Small intestine (tissue), 7 donors: ENCODE results near the gene ACOT7. TPM values are rescaled to one million over a fixed set of nuclear protein-coding genes. Genes with fewer than 3 reads are reported as not detected.
A peak's percentile ranks its signal among the peaks of the same experiment; 100 is the strongest.

Experiments used
- DNase-seq, 2 donors: peaks; one replicate each; pipeline versions ENCODE4 v3.0.0 to v3.0.0-alpha.2; 2013
- FAIRE-seq: peaks from 2 replicates; lab custom pipeline; 2012; peaks lifted over from hg19 to GRCh38; lab: Jason Lieb, UNC
- H3K27ac ChIP-seq, 3 donors: one replicate each; pipeline ENCODE4 v1.5.1; 2013; ENCODE audit warnings: low read length in 2 of 3, mild to moderate bottlenecking in 2 of 3, control low read depth in 1 of 3, inconsistent platforms in 1 of 3, low read depth in 1 of 3, moderate library complexity in 1 of 3
- H3K27me3 ChIP-seq, 3 donors: one replicate each; pipeline ENCODE4 v1.6.1; 2013; ENCODE audit warnings: low read length in 3 of 3, inconsistent platforms in 1 of 3; ENCODE audit not compliant: control insufficient read depth in 3 of 3, insufficient read depth in 3 of 3
- H3K36me3 ChIP-seq, 3 donors: one replicate each; pipeline ENCODE4 v1.6.1; 2013; ENCODE audit warnings: low read length in 3 of 3, inconsistent platforms in 1 of 3, low read depth in 1 of 3, mild to moderate bottlenecking in 1 of 3, moderate library complexity in 1 of 3; ENCODE audit not compliant: control insufficient read depth in 3 of 3, insufficient read depth in 2 of 3
- H3K4me1 ChIP-seq, 3 donors: one replicate each; pipeline ENCODE4 v1.6.1; 2013; ENCODE audit warnings: low read length in 2 of 3, inconsistent platforms in 1 of 3, low read depth in 1 of 3, mild to moderate bottlenecking in 1 of 3, moderate library complexity in 1 of 3; ENCODE audit not compliant: control insufficient read depth in 3 of 3, insufficient read depth in 2 of 3
- H3K4me3 ChIP-seq, 3 donors: one replicate each; pipeline ENCODE4 v1.5.1; 2013; ENCODE audit warnings: low read length in 3 of 3, control low read depth in 1 of 3, inconsistent platforms in 1 of 3, low read depth in 1 of 3, mild to moderate bottlenecking in 1 of 3, moderate library complexity in 1 of 3
- H3K9me3 ChIP-seq, 2 donors: one replicate each; pipeline ENCODE4 v1.6.1; 2013; ENCODE audit warnings: low read depth in 1 of 2, low read length in 1 of 2; ENCODE audit not compliant: control insufficient read depth in 2 of 2, insufficient read depth in 1 of 2
- WGBS, 3 donors: extraction: QIAGEN DNeasy Blood & Tissue Kit; methylation state at CpG; one replicate each; pipeline ENCODE4 v1.1.7; 2013; 5-methylcytosine and 5-hydroxymethylcytosine counted together
- polyA plus RNA-seq, 4 donors: library from polyadenylated mRNA; stranded (reverse) in 3 of 4; unstranded in 1 of 4; fragments of 200-250 nt in 3 of 4; fragments of 120-200 nt in 1 of 4; gene quantifications; one replicate each; pipeline versions ENCODE4 v1.2.1 to v1.2.3, GENCODE V29; 2013
- donor health status: healthy with polysubstance abuse.
- donor health status: control.
- donor health status: control.
- donor health status: Bipolar disorder and iron deficiency.
- donor health status: healthy.

Gene ACOT7
- polyA plus RNA-seq, 4 donors = 20.3 to 93.8 (median 73.7) TPM

DNA sequence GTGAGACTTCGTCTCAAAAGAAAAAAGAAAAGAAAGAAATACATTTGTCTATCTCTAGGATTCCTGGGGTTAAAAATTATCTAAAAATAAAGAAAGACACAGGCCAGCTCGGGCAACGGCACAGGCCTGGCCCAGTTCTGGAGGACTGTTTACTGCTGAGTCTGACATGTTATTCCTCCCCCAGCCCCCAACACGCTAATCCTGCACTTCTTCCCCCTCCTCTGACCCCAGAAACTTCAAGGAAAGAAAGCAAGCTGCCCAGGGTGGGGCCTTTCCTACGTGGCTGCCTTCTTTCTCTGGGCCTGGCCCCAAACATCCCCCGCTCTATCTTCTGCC, 40.0 kb downstream of the ACOT7 start:
- H3K9me3 ChIP-seq = no peaks in the 10 kb centered on the region
- peaks cover 2 to 19% (median 5%) of the 10 kb centered on the region in 3 donors for H3K36me3 ChIP-seq
- peaks cover 4 to 32% (median 13%) of the 10 kb centered on the region in 3 donors for H3K4me1 ChIP-seq
- 31 to 35% (median 35%) methylated on average over 5 to 6 of the region's 6 CpGs for WGBS, 3 donors
- DNase-seq (no peak), FAIRE-seq (no peak)
- peak overlapping the region in 2 of 3 donors; percentile 83 to 85 for H3K27ac ChIP-seq
- no peaks in the 10 kb centered on the region for H3K27me3 ChIP-seq
- H3K4me3 ChIP-seq = no peak overlapping the region

DNA sequence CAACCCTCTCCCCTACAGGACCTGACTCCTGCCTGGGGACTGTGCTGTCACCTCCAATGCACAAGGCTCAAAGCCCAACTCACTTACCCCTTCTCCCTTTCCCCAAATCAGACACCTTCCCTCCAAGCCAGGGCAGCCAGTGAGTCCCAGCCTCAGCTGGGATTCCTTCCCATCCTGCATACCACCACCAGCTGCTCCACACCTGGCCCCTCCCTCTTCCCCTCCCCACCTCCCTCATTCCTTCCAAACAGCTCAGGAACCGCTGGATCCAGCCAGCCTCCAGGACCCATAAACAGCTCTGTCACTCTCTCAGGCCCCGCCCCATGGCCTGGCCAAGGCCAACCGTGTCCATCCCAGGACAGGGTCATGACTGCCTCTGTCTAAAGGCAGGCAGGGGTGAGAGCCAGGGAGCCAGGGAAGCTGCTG, 41.4 kb downstream of the ACOT7 start:
- peaks cover 2 to 22% (median 5%) of the 10 kb centered on the region in 3 donors for H3K36me3 ChIP-seq
- WGBS, 3 donors = 38 to 59% (median 49%) methylated on average over 3 of the region's 3 CpGs
- H3K4me1 ChIP-seq = peaks cover 0 to 18% (median 7%) of the 10 kb centered on the region in 3 donors
- H3K9me3 ChIP-seq = no peaks in the 10 kb centered on the region
- H3K27me3 ChIP-seq = no peaks in the 10 kb centered on the region
- H3K4me3 ChIP-seq = no peak overlapping the region
- H3K27ac ChIP-seq = peak overlapping the region in 1 of 3 donors; percentile 6
- DNase-seq = peak in 1 of 2 donors; percentile 39
- FAIRE-seq = no peak

DNA sequence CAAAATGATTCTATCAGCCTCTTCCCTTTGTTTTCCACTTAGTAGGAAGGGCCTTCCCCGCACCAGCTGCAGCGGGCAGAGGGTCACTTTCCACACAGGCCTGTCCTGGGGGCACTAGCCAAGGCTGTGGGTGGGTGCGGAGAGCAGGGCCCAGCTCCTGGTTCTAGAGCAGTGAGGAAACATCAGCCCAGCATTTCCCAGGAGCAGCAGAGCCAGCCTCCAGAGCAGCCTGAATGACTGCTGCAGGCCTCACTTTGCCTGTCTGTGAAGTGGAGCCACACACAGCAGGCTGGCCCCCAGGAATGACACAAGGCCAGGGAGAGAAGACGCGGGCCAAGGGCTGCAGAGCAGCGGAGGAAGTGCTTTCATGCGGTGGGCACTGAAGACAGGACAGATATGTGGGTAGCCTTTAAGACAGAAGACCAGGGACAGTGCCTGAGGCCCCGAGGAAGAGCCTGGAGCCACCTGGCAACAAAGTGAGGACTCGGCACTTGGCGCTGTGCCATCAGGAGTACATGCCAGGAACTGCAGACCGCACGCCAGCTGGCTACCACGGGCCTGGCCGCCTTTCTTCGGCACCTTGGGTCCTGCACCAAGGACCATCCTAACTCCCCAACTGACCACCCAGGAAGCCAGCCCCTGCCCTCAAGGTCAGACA, 42.0 kb downstream of the ACOT7 start:
- Histone ChIP-seq H3K27me3 (no peaks in the 10 kb centered on the region), H3K9me3 (no peaks in the 10 kb centered on the region), H3K4me3 (no peak overlapping the region), H3K36me3 (peaks cover 2 to 27% (median 5%) of the 10 kb centered on the region in 3 donors), H3K4me1 (peaks cover 0 to 15% (median 7%) of the 10 kb centered on the region in 3 donors), H3K27ac (peak overlapping the region in 1 of 3 donors; percentile 6)
- WGBS, 3 donors = 50 to 65% (median 50%) methylated on average over 15 of the region's 15 CpGs
- FAIRE-seq = no peak
- peak in 1 of 2 donors; percentile 79 for DNase-seq

DNA sequence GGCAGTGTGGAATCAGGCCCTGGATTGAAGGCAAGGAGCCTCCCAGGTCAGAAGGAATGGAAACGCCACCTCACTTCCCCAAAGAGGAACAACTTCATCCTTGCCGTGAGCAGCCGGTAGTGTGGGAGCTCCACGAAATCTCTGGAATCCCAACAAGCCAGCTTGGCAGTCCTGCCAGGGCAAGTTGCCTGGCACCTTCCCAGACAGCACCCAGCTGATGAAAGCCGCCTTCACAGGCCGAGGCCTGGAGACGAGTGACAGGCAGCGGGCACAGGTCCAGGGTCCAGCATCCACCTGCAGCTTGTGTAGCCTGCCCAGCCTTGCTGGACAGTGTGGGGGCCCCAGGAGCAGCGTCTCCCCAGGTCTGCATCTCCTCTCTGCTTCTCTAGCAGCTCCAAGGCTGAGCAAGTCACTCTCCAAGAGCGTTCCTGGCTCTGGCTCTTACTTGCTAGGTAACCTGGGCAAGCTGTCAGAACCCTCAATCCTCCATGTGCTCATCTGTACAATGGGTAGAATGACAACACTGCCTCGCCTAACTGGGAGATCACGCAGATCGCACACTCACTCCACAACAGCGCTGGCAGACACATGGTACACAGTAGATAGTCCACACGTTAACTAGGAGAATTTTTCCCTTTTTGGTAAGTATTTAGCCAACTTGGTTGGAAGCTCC, 43.0 kb downstream of the ACOT7 start:
- peaks cover 2 to 31% (median 5%) of the 10 kb centered on the region in 3 donors for H3K36me3 ChIP-seq
- H3K27me3 ChIP-seq = no peaks in the 10 kb centered on the region
- no peak overlapping the region for H3K27ac ChIP-seq
- FAIRE-seq = no peak
- no peak overlapping the region for H3K4me3 ChIP-seq
- H3K4me1 ChIP-seq = peaks cover 0 to 15% (median 7%) of the 10 kb centered on the region in 3 donors
- peak in 1 of 2 donors; percentile 47 for DNase-seq
- no peaks in the 10 kb centered on the region for H3K9me3 ChIP-seq
- WGBS, 3 donors = 54 to 74% (median 58%) methylated on average over 15 of the region's 15 CpGs

DNA sequence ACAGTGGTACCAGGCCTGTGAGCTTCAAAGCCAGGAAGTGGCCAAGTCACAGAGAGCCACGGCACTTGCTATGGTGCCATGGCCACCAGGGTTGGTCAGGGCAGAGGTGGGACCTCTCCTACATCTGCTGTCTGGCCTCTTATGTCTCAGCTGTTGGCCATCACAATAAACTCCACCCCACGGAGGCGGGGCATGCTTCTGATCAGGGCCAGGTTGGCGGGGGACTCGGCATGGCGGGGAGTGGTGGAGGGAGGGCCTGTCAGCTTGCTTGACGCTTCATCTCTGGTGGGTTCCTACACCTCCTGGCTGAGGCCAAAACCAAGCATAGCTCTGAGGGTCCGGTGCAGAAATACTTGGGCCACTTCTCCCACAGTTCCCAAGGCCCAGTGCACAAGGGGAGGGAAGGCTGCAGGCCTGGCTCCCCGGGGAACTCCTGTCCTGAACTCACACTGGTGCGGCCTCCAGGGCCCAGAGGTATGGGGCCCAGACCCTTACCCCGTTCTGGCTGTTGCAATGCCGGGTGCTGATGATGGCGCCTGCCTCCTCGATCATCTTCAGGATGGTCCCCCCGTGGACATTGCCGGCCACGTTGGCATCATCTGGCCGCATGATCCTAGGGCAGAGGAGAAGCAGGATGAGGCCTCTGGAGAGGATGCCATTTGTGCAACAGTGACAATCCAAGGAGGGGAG, 44.2 kb downstream of the ACOT7 start:
- 86 to 91% (median 87%) methylated on average over 18 of the region's 18 CpGs for WGBS, 3 donors
- Histone ChIP-seq H3K27me3 (no peaks in the 10 kb centered on the region), H3K9me3 (no peaks in the 10 kb centered on the region), H3K27ac (peak overlapping the region in 2 of 3 donors; percentile 39 to 81), H3K36me3 (peaks cover 2 to 35% (median 5%) of the 10 kb centered on the region in 3 donors), H3K4me1 (peaks cover 0 to 15% (median 7%) of the 10 kb centered on the region in 3 donors), H3K4me3 (no peak overlapping the region)
- DNase-seq (no peak), FAIRE-seq (no peak)

DNA sequence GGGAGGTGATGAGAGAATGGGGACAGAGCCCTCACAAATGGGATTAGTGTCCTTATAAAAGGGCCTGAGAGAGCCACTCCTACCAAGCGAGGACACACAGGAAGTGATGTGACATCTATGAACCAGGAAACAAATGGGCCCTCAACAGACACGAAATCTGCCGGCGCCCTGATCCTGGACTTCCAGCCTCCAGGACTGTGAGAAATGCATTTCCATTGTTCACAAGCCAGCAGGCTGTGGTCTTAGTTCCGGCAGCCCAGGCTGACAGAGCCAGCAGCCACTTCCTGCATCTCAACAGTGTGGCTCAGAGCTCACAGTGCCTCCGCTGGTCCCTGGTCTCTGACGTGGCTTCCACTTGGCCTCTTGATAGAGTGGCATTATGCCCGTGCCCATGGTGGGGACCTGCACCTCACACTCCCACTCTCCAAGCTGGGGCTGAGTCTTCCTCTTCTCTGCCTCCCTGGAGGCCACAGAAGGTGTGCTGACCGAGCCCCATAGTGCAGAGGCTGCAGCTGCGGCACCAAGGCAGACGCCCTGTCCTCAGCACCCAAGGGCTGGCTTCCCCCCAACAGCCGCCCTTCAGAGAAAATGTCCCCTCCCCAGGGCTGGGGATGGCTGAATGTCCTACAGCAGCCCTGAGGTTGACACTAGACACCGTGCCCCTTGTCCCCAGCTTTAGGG, 44.9 kb downstream of the ACOT7 start:
- WGBS, 3 donors = 57 to 72% (median 64%) methylated on average over 13 of the region's 13 CpGs
- H3K27ac ChIP-seq = peak overlapping the region in 2 of 3 donors; percentile 39 to 81
- peak in 1 of 2 donors; percentile 48 for DNase-seq
- H3K27me3 ChIP-seq = no peaks in the 10 kb centered on the region
- no peak overlapping the region for H3K4me3 ChIP-seq
- no peak for FAIRE-seq
- no peaks in the 10 kb centered on the region for H3K9me3 ChIP-seq
- peaks cover 2 to 35% (median 5%) of the 10 kb centered on the region in 3 donors for H3K36me3 ChIP-seq
- peaks cover 0 to 11% (median 2%) of the 10 kb centered on the region in 3 donors for H3K4me1 ChIP-seq

DNA sequence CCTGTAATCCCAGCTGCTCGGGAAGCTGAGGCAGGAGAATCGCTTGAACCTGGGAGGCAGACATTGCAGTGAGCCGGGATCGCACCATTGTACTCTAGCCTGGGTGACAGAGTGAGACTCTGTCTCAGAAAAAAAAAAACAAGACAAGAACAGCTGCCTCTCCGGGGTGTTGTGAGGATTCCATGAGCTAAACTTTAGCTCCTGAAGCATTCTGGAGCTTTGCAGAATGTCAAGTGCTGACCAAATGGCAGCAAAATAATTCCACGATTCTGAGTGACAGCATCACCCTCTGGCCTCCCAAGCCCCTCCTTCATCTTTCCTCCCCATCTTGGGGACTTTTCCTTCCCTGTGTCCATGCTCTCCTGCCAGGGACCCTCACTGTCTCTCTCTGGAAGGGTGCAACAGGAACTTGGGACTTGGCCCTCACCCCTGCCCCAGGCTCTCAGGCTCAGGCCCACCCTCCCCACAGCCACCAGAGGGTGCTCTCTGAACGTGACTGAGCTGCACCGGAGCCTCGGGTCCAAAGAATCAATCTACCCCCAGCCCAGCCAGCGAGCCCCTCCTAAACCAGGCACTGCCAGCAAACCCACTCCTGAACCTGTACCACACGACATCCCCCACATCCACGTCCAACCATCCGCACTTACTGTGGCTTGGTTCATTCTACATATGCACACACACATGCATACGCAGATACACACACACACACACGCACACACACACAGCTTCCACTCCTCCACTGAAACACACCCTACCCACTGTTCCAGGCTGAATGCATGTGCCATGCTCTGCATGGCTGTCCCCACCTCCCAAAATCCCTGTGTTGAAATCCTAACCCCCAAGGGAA, 45.7 kb downstream of the ACOT7 start:
- WGBS, 3 donors = 53 to 61% (median 57%) methylated on average over 15 of the region's 15 CpGs
- Histone ChIP-seq H3K27me3 (no peaks in the 10 kb centered on the region), H3K4me3 (no peak overlapping the region), H3K27ac (peak overlapping the region in 2 of 3 donors; percentile 39 to 81), H3K4me1 (peaks cover 0 to 4% (median 0%) of the 10 kb centered on the region in 3 donors), H3K36me3 (peaks cover 2 to 35% (median 5%) of the 10 kb centered on the region in 3 donors), H3K9me3 (no peaks in the 10 kb centered on the region)
- FAIRE-seq = no peak
- DNase-seq = peak; percentile 64
